ENCODE measurements around the gene STRIP1. TPM values are rescaled to one million over a fixed set of nuclear protein-coding genes. Genes with fewer than 3 reads are reported as not detected.

STRIP1 gene
- total RNA-seq, 6 experiments from 2014 or later: 9.9 to 15.5 (median 12.4) TPM

DNA sequence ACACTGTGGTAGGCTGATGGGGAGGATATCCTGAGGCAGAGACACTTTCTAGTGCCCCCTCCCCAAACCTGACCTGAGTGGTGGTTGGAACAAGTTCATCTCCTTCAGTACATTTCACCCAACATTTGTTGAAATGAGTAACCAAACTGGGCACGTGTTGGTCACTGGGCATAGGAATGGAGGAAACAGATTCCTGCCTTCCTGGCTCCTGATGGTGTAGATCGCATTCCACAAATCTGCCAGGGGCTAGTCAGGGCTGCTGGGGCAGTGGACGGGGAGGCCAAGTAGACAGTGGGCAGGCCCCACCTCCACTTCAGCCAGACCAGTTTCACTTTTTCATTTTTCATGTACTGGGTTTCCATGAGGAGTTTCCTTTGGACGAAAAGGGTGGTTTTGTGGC is 52.5 kb downstream of the STRIP1 start:
- no peaks in the 10 kb centered on the region for H3K27me3 ChIP-seq
- no peak overlapping the region for H3K27ac ChIP-seq
- H3K9me3 ChIP-seq: no peaks in the 10 kb centered on the region
- H3K4me3 ChIP-seq: no peak overlapping the region
- WGBS (ENCODE audit: insufficient coverage, low coverage, low lambda C conversion rate, missing lambda C conversion rate): 55% methylated on average over 3 of the region's 4 CpGs
- no peaks in the 10 kb centered on the region for H3K36me3 ChIP-seq
- no peak for TF ChIP-seq POLR2A (IDR thresholded peaks at IDR 0.05)
- TF ChIP-seq, protein P1, sequence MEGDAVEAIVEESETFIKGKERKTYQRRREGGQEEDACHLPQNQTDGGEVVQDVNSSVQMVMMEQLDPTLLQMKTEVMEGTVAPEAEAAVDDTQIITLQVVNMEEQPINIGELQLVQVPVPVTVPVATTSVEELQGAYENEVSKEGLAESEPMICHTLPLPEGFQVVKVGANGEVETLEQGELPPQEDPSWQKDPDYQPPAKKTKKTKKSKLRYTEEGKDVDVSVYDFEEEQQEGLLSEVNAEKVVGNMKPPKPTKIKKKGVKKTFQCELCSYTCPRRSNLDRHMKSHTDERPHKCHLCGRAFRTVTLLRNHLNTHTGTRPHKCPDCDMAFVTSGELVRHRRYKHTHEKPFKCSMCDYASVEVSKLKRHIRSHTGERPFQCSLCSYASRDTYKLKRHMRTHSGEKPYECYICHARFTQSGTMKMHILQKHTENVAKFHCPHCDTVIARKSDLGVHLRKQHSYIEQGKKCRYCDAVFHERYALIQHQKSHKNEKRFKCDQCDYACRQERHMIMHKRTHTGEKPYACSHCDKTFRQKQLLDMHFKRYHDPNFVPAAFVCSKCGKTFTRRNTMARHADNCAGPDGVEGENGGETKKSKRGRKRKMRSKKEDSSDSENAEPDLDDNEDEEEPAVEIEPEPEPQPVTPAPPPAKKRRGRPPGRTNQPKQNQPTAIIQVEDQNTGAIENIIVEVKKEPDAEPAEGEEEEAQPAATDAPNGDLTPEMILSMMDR (IDR thresholded peaks at IDR 0.05): no peak
- no peak for DNase-seq
- H3K4me1 ChIP-seq: peaks cover 0 to 17% (median 0%) of the 10 kb centered on the region in 4 donors
- no peak for ATAC-seq
- intact Hi-C loops (cut with DNase I): no loop called here

DNA sequence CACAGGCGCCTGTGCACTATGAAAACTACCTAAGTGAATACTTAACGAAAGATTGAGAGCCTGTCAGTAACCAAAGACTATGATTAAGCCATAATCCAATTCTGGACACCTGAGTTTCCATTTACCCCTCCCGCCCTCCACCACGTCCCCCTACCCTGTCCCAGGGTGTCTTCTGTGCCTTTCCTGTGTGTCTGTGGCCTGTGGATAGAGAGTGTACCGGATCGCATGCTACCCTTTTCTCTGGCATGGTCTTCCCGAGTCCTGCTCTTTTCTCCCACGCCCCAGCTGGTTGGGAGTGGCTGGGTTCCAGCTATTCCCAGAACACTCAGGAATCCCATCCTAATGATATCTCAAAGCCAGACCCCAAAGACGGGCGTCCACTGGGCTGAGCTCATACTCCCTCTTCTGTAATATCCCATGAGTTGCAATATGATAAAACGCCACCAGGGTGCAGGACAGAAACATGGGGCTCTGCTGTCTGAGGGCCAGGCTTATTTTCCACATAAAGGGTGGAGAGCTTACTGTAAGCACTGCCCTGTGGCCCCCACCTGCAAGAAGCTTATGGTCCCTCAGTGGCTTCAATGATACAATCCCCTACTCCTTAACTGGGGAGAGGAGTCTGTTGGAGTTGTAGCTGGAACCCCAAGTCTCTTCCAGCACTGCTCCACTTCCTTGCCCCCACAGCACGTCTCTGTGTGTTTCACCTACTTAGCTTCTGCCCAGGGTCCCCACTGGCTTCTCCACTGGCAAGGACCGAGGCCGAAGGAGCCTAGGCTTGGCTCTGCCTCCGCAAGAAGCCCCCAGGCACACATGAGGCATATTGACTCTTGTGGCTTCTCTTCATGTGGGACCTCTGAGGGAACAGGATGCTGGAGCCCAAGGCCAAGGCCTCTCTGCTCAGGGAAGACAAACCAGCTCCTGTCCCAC is 53.7 kb downstream of the STRIP1 start:
- ATAC-seq: peak; percentile 61 to 74 (median 66)
- no peaks in the 10 kb centered on the region for H3K27me3 ChIP-seq
- intact Hi-C loops (cut with DNase I): no loop called here

DNA sequence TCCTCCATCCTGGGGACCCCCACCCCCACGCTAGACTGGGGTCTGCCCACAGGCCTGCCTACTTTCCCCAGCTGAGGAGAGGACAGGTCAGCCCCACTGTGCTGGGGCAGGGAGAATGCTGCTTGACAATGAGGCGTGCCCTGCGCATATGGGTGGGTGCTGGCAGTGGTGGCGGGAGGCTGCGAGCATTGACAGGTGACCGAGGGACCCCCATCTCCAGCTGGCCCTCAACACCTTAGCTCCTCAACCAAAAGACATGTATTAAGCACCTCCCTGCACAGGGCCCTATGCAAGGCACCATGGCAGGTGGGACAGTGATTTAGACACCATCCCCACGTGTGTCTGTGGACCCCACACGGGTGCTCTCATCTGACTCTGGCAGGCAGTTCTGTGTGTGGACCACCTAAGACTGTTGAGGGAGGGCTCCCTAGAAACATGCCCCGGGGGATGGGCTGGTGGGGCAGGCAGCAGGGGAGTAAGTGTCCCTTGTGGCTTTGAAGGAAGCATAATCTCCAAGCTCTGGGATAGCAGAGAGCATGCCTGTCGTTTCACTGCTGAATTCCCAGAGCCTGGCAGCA is 54.4 kb downstream of the STRIP1 start:
- Histone ChIP-seq H3K36me3 (no peaks in the 10 kb centered on the region), H3K9me3 (no peaks in the 10 kb centered on the region), H3K4me3 (no peak overlapping the region), H3K27ac (no peak overlapping the region), H3K27me3 (no peaks in the 10 kb centered on the region), H3K4me1 (peaks cover 0 to 28% (median 7%) of the 10 kb centered on the region in 4 donors)
- TF ChIP-seq, protein P1 (IDR thresholded peaks at IDR 0.05): no peak
- no peak for TF ChIP-seq POLR2A (IDR thresholded peaks at IDR 0.05)
- WGBS (ENCODE audit: insufficient coverage, low coverage, low lambda C conversion rate, missing lambda C conversion rate): 50% methylated on average over 1 of the region's 10 CpGs
- DNase-seq: no peak
- ATAC-seq: no peak
- intact Hi-C loops (cut with DNase I): no loop called here

More for the DNA sequence above, 53.7 kb downstream of the STRIP1 start:
- H3K27ac ChIP-seq: no peak overlapping the region
- 33% methylated on average over 14 of the region's 15 CpGs for WGBS (ENCODE audit: insufficient coverage, low coverage, low lambda C conversion rate, missing lambda C conversion rate)
- peaks cover 0 to 26% (median 3%) of the 10 kb centered on the region in 4 donors for H3K4me1 ChIP-seq
- H3K4me3 ChIP-seq: no peak overlapping the region
- no peaks in the 10 kb centered on the region for H3K36me3 ChIP-seq
- TF ChIP-seq, protein P1 (IDR thresholded peaks at IDR 0.05): peak; percentile 64 to 67 (median 66)
- no peak for TF ChIP-seq POLR2A (IDR thresholded peaks at IDR 0.05)
- DNase-seq: no peak
- no peaks in the 10 kb centered on the region for H3K9me3 ChIP-seq

DNA sequence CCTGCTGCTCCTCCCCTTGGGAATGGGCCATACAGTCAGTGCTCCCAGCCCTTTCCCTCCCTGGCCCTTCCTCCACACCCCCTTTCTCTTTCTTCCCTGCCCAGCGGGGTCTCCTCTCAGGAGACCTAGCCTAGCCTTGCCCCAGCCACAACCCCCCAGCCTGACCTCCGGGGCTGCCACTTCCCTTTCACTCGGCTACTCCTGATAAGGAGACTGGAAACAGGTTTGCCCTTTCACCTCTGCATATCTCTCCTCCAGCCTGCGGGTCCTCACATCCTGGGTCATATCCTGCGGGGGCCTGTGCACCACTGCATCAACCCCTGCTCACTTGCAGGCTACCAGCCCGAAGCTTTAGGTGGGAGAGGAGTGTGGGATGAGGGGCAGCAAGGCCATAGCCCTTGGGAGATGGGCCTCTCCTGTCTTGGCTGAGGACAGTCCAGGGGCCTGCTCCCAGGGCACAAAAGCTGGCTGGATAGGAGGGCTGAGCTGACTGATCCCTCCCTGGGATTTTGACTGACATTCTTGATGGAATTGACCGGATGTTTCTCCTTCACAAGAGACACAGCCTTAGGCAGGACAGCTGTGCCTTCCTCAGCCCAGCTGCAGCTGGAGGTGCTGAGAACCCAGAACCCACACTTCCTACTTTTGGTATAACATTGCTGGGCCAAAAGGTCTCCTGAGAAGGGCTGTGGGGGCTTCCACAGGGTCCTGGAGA is 55.3 kb downstream of the STRIP1 start:
- Histone ChIP-seq H3K27me3 (no peaks in the 10 kb centered on the region), H3K4me3 (no peak overlapping the region), H3K36me3 (no peaks in the 10 kb centered on the region), H3K9me3 (no peaks in the 10 kb centered on the region), H3K4me1 (peaks cover 0 to 22% (median 7%) of the 10 kb centered on the region in 4 donors), H3K27ac (no peak overlapping the region)
- WGBS (ENCODE audit: insufficient coverage, low coverage, low lambda C conversion rate, missing lambda C conversion rate): 17% methylated on average over 2 of the region's 7 CpGs
- ATAC-seq: no peak
- intact Hi-C loops (cut with DNase I): no loop called here
- TF ChIP-seq, protein P1 (IDR thresholded peaks at IDR 0.05): no peak
- TF ChIP-seq POLR2A (IDR thresholded peaks at IDR 0.05): no peak
- DNase-seq: no peak

All from right lobe of liver (tissue), 6 donors.